ENCODE data around the gene EHMT1.

Gene EHMT1

DNA sequence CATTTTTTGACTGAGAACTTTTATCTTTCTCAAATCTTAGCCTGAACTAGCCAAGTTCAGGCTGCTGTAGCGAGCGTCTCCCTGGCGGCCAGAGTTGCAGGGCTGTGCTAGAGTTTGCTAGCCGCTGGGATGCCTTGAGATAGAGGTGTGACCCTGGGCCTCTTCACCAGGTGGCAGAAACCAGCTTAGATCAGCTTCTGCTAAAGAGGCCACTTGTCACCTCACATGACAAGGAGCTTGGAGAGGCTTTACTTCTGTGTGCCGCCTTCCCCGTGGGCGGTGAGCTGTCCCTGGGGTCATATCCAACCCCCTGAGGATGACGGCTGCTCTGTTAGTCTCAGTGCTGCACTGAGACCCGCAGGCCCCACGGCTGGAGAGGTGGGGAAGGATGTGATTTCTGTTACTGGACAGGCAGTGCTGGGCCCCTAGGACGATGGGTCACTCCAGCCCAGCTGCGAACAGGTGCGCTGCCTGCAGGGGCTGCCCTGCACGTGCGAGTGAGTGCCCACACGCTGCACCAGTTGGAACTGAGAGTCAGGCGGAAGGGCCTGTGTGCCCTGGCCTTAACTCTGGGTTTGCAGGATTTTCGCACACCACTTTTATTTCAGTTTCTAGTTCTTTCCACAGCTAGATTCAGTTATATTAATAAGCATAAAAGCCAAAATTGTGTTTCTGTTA, 63.8 kb downstream of the EHMT1 start:
- H3K27ac ChIP-seq = peak overlapping the region; percentile 62; the same call in 1 of the 2 replicates
- TF ChIP-seq ZFX (IDR thresholded peaks at IDR 0.05) = no peak
- TF ChIP-seq, protein P1, sequence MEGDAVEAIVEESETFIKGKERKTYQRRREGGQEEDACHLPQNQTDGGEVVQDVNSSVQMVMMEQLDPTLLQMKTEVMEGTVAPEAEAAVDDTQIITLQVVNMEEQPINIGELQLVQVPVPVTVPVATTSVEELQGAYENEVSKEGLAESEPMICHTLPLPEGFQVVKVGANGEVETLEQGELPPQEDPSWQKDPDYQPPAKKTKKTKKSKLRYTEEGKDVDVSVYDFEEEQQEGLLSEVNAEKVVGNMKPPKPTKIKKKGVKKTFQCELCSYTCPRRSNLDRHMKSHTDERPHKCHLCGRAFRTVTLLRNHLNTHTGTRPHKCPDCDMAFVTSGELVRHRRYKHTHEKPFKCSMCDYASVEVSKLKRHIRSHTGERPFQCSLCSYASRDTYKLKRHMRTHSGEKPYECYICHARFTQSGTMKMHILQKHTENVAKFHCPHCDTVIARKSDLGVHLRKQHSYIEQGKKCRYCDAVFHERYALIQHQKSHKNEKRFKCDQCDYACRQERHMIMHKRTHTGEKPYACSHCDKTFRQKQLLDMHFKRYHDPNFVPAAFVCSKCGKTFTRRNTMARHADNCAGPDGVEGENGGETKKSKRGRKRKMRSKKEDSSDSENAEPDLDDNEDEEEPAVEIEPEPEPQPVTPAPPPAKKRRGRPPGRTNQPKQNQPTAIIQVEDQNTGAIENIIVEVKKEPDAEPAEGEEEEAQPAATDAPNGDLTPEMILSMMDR (conservative IDR thresholded peaks at IDR 0.05) = no peak

DNA sequence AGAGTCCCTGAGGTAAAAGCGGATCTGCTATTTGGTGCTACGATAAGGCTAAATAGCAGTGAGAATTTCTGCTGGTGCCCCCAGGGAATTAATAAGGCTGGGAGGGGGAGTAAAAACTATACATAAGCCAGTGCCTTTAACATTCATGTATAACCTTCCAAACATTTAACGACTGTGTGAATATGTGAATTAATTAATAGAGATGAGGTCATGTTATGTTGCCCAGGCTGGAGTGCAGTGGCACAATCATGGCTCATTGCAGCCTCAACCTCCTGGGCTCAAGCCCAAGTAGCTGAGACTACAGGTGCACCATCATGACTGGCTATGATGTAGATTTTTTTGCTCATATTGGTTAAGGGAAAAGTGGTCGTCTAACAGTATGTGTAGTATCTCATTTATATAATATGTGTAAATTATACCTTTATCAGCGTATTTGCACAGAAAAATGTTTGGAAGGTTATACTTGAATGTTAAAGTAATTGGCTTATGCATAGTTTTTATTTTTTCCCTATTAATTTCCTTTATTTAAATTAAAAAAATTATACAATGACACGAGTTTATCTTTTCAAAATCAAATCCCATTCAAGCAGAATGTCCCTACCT, 64.6 kb downstream of the EHMT1 start:
- no peak overlapping the region for H3K27ac ChIP-seq

DNA sequence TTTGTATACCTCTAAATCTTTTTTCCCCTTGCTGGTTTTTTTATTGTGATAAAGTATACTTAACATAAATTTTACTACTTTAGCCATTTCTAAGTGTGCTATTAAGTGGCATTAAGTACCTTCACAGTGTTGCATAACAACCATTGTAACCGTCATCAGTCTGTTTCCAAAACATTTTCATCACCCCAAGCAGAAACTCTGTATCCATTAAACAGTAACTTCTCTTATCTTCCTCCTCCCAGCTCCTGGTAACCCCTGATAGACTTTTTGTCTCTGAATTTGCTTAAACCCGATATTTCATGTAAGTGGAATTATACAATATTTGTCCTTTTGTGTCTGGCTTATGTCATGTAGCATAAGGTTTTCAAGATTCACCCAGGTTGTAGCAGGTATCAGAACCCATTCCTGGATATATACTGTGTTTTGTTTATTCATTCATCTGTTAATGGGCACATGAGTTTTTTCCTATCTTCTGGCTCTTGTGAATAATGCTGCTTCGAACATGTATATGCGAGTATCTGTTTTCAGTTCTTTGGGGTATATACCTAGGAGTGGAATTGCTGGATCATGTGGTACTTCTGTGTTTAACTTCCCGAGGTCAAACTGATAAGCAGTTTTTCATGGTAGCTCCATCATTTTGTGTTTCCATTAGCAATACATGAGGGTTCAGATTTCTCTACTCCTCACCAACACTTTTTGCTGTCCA, 66.4 kb downstream of the EHMT1 start:
- TF ChIP-seq ZFX (IDR thresholded peaks at IDR 0.05) = no peak
- TF ChIP-seq, protein P1 (conservative IDR thresholded peaks at IDR 0.05) = no peak
- no peak overlapping the region for H3K27ac ChIP-seq

More for the DNA sequence above, 64.6 kb downstream of the EHMT1 start:
- TF ChIP-seq, protein P1 (conservative IDR thresholded peaks at IDR 0.05) = no peak
- TF ChIP-seq ZFX (IDR thresholded peaks at IDR 0.05) = no peak

DNA sequence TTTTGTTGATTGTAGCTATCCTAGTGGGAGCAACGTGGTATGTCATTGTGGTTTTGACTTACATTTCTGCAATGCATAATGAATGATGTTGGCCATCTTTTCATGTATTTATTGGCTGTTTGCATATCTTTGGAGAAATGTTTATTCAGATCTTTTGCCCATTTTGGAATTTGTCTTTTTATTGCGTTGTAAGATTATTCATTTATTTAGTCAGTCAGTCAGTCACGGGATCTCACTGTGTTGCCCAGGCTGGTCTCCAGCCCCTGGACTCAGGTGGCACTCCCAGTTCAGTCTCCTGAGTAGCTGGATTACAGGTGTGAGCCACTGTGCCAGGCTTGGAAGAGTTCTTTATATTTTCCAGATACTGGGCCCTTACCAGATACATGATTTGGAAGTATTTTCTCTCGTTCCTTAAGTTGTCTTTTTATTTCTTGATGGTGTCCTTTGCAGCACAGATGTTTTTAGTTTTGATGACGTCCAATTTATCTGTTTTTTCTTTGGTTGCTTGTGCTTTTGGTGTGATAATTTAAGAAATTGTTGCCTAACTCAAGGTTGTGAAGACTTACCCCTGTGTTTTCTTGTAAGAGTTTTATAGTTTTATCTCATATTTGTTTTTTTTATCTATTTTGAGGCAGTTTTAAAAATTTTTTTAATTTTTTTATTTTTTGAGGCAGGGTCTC, 67.1 kb downstream of the EHMT1 start:
- H3K27ac ChIP-seq = no peak overlapping the region
- TF ChIP-seq, protein P1 (conservative IDR thresholded peaks at IDR 0.05) = no peak
- TF ChIP-seq ZFX (IDR thresholded peaks at IDR 0.05) = no peak

DNA sequence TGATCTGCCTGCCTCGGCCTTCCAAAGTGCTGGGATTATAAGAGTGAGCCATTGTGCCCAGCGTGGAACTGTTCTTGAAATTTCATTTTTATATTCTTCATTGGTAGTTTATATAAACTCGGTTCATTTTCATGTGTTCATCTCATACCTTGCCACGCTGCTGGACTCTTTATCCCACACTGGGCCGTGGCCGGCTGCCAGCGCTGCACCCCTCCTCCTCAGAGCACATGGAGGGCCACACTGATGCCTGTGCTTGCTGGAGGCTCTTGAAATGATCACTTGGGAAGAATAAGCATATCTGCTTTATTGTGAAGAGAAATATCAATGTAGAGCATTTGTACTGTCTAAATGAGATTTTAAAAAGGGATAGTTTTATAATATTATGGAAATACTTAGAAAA, 69.5 kb downstream of the EHMT1 start:
- TF ChIP-seq, protein P1 (conservative IDR thresholded peaks at IDR 0.05) = no peak
- no peak for TF ChIP-seq ZFX (IDR thresholded peaks at IDR 0.05)
- no peak overlapping the region for H3K27ac ChIP-seq

DNA sequence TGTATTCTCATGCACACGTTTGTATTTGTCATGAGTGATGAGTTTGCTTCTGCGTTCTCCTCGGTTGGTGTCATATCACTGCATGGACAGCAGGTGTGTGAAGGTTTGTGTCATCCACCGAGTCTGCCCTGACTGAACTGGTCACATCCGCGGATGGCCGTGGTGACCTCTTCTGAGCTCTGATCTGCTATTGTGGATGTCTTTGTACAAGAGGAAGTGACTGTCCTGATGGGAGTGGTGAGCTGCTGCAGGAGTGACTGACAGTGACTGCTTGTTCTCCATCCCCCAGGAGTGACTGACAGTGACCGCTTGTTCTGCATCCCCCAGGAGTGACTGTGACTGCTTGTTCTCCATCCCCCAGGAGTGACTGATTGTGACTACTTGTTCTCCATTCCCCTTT, 69.9 kb downstream of the EHMT1 start:
- H3K27ac ChIP-seq = no peak overlapping the region
- TF ChIP-seq, protein P1 (conservative IDR thresholded peaks at IDR 0.05) = no peak
- TF ChIP-seq ZFX (IDR thresholded peaks at IDR 0.05) = no peak

Data from C4-2B (cell line).